Activated CD8-positive, alpha-beta memory T cell treated with anti-CD3 and anti-CD28 coated beads, Interleukin-2, amount 50 U/mL, for 48 hours (primary cell): ENCODE results near the gene SLC16A6.
"Not testable (repeated sequence)": the region's sequence is repeated elsewhere in the genome, so short reads cannot be mapped to it uniquely, and the experiment has no call there.

Source experiments
- DNase-seq: peaks from one replicate; pipeline ENCODE4 v3.0.0-alpha.2; 2020

SLC16A6 gene

DNA sequence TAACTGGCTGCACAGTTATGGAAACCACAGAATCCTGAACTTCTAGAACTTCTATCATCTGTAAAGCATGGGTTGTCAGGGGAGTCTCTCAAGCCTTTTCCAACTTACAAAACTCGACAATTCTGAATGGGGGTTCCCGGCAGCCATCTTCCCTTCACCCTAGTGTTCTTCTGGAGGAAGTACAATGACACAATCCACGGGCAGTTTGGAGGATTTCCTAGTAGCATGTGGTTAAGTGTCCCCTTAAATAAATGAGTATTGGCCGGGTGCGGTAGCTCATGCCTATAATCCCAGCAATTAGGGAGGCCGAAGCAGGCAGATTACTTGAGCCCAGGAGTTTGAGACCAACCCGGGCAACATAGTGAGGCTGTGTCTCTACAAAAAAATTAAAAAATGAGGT is 2.1 kb downstream of the SLC16A6 start:
- DNase-seq = no peak

- no peak for DNase-seq
These were observed 2.6 kb downstream of the SLC16A6 start for GRCh38 chr17:68288375-68288774.

GRCh38 chr17:68281965-68282364 is 9.0 kb downstream of the SLC16A6 start:
- DNase-seq = not testable (repeated sequence)

DNA sequence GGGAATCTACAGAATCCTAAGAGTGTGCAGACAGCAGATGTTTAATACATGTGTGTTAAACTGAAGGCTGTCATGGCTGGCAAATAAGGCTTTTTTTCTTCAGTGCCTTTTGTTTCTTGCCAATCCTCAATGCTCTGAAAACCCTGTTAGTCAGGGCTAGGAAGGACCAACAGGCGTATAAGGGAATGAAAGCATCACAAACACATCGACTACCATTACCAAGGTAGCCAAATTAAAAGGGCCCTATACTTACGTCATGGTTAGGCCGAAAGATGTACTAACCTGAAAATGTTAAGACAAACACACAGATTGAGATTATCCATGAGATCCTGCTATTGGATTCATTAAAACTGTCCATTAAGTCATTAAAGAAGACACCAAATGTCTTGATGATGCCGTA is 13.1 kb downstream of the SLC16A6 start:
- DNase-seq = no peak

GRCh38 chr17:68276339-68276738 is 14.6 kb downstream of the SLC16A6 start:
- not testable (repeated sequence) for DNase-seq

- DNase-seq = no peak
These were observed 17.2 kb downstream of the SLC16A6 start for GRCh38 chr17:68273722-68274121.

GRCh38 chr17:68265833-68266232 is 25.1 kb downstream of the SLC16A6 start:
- DNase-seq = not testable (repeated sequence)

GRCh38 chr17:68263101-68263681 is 27.7 kb downstream of the SLC16A6 start:
- DNase-seq = not testable (repeated sequence)

GRCh38 chr17:68262467-68262866 is 28.5 kb downstream of the SLC16A6 start:
- not testable (repeated sequence) for DNase-seq

- DNase-seq = no peak
These were observed 30.7 kb downstream of the SLC16A6 start for GRCh38 chr17:68260051-68260762.

- DNase-seq = not testable (repeated sequence)
These were observed 31.3 kb downstream of the SLC16A6 start for GRCh38 chr17:68259648-68259951.

- DNase-seq = peak; percentile 85
These were observed 31.9 kb downstream of the SLC16A6 start for GRCh38 chr17:68258890-68259647.

DNA sequence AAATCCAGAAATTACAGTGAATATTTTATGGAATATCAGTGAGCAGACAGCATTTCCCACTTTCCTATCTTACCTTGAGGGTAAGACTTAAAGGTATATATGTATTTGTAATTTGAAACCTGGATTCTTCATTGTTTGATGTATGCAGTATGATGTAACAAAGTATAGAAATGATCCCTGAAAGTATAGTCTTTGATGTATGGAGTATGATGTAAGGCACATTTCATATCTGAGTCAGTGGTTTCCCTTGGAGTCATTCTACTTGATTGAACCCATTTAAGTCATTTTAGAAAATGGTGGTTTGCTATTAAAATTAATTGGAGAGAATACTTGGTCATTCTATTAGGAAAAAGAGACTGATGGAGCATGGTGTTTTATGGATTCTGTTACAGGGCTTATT is 33.0 kb downstream of the SLC16A6 start:
- no peak for DNase-seq

GRCh38 chr17:68256701-68257100 is 34.2 kb downstream of the SLC16A6 start:
- DNase-seq = not testable (repeated sequence)

DNA sequence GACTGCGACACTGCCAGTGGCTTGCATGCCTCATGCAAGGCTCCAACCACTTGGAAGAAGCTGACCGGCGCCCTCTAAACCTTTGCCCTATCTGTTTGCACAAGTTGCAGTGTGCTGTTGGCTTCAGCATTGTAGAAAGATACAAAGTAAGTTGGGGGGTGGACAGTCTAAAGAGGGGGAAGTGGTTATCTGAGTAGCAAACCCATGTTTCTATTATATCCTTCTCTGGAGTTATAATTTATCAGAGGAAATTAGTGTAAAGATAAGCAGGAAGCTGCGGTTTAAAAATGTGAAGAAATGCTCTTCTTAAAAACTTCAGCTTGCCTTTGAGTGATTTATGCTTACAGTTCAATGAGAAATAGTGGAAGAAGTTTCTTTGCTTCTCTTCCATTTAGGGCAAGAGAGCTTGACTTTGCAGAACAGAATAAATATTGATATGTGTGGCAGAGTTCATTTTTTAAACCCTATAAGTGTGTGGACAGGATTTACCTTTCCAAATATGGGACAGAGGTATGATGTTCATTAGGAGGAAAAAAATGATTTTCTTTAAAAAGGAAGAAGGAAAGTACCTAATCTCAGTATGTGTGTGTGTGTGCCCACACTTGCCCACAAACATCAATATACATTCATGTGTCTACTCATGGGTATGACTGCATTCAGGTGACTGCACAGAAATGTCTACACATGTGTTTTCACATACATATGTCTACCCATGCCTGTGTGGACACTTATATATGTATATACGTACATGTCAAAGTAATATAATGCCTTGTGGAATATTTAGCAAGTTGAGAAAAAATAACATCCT is 35.0 kb downstream of the SLC16A6 start:
- no peak for DNase-seq

DNA sequence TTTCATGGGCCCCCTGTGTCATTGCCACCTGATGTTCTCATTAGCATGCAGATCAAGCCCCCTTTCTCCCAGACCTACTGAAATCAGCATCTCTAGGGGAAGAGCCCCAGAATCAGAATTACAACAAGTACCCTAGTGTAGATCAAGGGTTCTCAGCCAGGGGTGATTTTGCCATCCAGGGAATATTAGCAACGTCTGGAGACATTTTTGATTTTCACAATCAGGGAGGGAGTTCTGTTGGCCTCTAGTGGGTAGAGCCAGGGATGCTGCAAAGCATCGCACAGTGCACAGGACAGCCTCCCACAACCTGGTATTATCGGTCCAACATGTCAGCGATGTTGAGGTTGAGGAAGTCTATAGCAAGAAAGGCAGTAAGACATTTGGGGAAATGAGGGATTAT is 35.8 kb downstream of the SLC16A6 start:
- DNase-seq = no peak

DNA sequence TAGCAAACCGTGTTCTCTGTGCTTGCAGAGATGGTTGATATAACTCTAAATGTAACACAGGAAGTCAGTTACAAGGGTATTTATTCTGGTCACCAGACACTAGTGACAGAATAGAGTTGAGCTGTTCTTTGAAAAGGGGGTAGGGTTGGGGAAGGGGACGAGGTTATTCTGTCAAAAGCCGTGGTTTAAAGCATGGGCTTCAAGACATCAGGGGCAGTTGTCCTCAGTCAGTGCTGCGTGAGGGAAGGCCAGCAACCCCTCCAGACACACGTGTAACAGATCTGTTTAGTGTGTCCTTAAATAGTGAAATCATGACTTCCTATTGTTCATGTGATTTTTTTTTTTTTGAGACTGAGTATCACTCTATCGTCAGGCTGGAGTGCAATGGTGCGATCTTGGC is 37.5 kb downstream of the SLC16A6 start:
- DNase-seq = not testable (repeated sequence)

- DNase-seq = no peak
These were observed 41.6 kb downstream of the SLC16A6 start for GRCh38 chr17:68249354-68249765.

GRCh38 chr17:68248891-68249290 is 42.0 kb downstream of the SLC16A6 start:
- no peak for DNase-seq

DNA sequence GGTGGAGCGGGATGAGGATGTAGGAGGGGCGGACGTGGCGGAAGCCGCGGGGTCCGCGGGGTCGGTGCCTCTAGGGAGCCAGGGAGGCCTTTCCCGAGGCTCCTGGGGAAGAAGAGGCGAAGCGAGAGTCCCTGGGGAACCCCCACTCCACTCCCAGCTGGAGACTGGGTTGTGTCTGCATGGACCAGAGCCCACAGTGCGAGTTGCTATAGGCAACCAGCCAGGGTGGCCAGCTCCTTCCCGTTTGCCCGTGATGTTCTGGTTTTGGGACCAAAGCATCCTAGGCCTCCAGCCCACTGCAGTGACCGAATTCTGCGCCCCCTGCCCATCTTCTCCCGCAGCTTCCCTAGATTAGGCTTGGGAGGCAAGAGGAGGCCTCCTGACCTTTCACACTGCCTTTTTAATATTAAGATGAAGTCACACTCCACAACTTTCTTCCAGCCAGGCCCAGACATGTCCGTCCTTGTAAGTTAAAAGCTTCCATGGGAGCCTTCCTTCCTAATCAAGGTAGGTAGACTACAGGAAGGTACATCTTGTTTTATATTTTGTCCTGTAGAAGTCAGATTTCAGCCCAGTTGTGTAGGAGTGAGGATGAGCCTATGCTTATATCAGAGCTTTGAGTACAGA is 42.6 kb downstream of the SLC16A6 start:
- DNase-seq = no peak

- DNase-seq = peak; percentile 100
These were observed 43.3 kb downstream of the SLC16A6 start, which contains the start of gene AMZ2 for GRCh38 chr17:68247445-68248198. AMZ2 (plus strand) TSS chr17:68248043; CDS start chr17:68250188, 2,145 bp downstream.
